LNCAP (cell line): ENCODE data around the gene RUFY3.

Experiments
- TF ChIP-seq, protein P1 (sequence below): fragments of 450-650 bp; IDR thresholded peaks from 2 replicates; pipeline ENCODE4 v1.5.1; 2017; ENCODE audit warnings: mild to moderate bottlenecking

Gene RUFY3

GRCh38 chr4:70753630-70754029 lies 31.9 kb downstream of the RUFY3 start:
- TF ChIP-seq, protein P1, sequence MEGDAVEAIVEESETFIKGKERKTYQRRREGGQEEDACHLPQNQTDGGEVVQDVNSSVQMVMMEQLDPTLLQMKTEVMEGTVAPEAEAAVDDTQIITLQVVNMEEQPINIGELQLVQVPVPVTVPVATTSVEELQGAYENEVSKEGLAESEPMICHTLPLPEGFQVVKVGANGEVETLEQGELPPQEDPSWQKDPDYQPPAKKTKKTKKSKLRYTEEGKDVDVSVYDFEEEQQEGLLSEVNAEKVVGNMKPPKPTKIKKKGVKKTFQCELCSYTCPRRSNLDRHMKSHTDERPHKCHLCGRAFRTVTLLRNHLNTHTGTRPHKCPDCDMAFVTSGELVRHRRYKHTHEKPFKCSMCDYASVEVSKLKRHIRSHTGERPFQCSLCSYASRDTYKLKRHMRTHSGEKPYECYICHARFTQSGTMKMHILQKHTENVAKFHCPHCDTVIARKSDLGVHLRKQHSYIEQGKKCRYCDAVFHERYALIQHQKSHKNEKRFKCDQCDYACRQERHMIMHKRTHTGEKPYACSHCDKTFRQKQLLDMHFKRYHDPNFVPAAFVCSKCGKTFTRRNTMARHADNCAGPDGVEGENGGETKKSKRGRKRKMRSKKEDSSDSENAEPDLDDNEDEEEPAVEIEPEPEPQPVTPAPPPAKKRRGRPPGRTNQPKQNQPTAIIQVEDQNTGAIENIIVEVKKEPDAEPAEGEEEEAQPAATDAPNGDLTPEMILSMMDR, result no peak

GRCh38 chr4:70754470-70754869 lies 32.7 kb downstream of the RUFY3 start:
- TF ChIP-seq, protein P1, result no peak

GRCh38 chr4:70754990-70755688 lies 33.4 kb downstream of the RUFY3 start:
- TF ChIP-seq, protein P1, result no peak

DNA sequence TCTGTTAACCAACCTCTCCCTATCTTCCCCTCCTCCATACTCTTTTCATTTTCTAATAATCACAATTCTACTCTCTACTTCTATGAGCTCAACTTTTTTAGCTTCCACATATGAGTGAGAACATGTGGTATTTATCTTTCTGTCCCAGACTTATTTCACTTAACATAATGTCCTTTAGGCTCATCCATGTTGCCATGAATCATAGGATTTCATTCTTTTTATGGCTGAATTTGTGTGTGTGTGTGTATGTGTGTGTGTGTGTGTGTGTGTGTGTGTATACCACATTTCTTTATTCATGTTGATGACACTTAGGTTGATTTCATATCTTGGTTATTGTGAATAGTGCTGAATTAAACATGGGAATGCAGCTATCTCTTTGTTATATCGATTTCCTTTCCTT lies 37.4 kb downstream of the RUFY3 start:
- TF ChIP-seq, protein P1, result no peak

DNA sequence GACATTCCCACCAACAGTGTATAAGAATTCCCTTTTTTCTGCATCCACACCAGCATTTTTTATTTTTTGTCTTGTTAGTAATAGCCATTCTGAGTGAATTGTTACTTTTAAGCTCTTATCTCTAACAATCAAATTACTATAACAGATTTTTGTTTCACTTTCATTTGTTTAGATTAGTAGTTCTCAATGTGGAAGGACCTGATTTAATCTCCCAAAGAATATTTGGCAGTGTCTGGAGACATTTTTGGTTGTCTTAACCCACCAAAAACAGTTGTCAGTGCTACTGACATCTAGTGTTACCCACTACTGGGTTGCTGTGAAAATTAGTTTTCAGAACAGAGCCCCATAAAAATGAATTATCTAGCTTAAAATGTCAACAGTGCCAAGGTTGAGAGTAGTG lies 37.9 kb downstream of the RUFY3 start:
- TF ChIP-seq, protein P1, result no peak

- TF ChIP-seq, protein P1, result no peak
Observed at GRCh38 chr4:70760662-70761061, 38.9 kb downstream of the RUFY3 start.

- TF ChIP-seq, protein P1, result no peak
Observed at GRCh38 chr4:70761276-70761816, 39.6 kb downstream of the RUFY3 start.

DNA sequence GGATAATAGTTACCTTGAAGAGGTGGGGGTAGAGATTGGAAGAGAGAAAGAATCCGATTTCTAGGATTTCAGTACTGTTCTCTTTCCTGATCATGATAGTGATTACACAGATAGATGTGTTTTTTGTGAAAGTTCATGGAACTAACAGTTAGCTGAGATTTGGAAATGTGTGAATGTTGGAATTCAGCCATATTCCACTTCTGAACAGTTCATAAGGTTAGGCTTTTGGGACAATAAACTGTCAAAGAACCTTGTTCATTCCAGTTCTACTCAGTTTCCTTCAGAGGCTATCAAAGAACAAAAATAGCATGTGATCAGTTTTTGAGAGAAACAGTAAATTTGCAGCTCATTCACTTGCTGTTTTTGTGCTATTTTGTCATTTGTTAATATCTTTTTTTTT lies 43.6 kb downstream of the RUFY3 start:
- TF ChIP-seq, protein P1, result no peak
